CD4-positive, alpha-beta T cell treated with Interleukin-10 for 1 hour (primary cell): Measurements from ENCODE around the gene PSMD11.
A peak's percentile ranks its signal among the peaks of the same experiment; 100 is the strongest.
"Not testable (repeated sequence)": the region's sequence is repeated elsewhere in the genome, so short reads cannot be mapped to it uniquely, and the experiment has no call there.

Experiments used
- DNase-seq: peaks from one replicate; pipeline ENCODE4 v3.0.0-alpha.2; 2020

Gene PSMD11

GRCh38 chr17:32444301-32445073 lies at the start of gene PSMD11:
PSMD11 (plus strand) TSS chr17:32444510; CDS start chr17:32444524, 14 bp downstream.
- DNase-seq: peak; percentile 99

GRCh38 chr17:32396343-32396742 lies 48.0 kb upstream of the PSMD11 start:
- DNase-seq: no peak

GRCh38 chr17:32398946-32399345 lies 45.4 kb upstream of the PSMD11 start:
- no peak for DNase-seq

GRCh38 chr17:32410085-32410484 lies 34.2 kb upstream of the PSMD11 start:
- not testable (repeated sequence) for DNase-seq

- DNase-seq: no peak
Observed at GRCh38 chr17:32426894-32427293, 17.4 kb upstream of the PSMD11 start.

- DNase-seq: no peak
Observed at GRCh38 chr17:32429598-32429997, 14.7 kb upstream of the PSMD11 start.

- DNase-seq: no peak
Observed at GRCh38 chr17:32440722-32441121, 3.6 kb upstream of the PSMD11 start.

- DNase-seq: no peak
Observed at GRCh38 chr17:32441886-32442285, 2.4 kb upstream of the PSMD11 start.

GRCh38 chr17:32443827-32444300 lies 446 bp upstream of the PSMD11 start:
- no peak for DNase-seq

GRCh38 chr17:32445074-32445415 lies 735 bp downstream of the PSMD11 start:
- DNase-seq: peak; percentile 24

GRCh38 chr17:32445497-32445896 lies 1.2 kb downstream of the PSMD11 start:
- no peak for DNase-seq

GRCh38 chr17:32445971-32446370 lies 1.7 kb downstream of the PSMD11 start:
- no peak for DNase-seq

GRCh38 chr17:32446949-32447348 lies 2.6 kb downstream of the PSMD11 start:
- DNase-seq: no peak

GRCh38 chr17:32449963-32450362 lies 5.7 kb downstream of the PSMD11 start:
- no peak for DNase-seq

GRCh38 chr17:32450379-32450778 lies 6.1 kb downstream of the PSMD11 start:
- not testable (repeated sequence) for DNase-seq

- no peak for DNase-seq
Observed at GRCh38 chr17:32451879-32452278, 7.6 kb downstream of the PSMD11 start.

- DNase-seq: no peak
Observed at GRCh38 chr17:32452281-32452680, 8.0 kb downstream of the PSMD11 start.

- DNase-seq: no peak
Observed at GRCh38 chr17:32453370-32453769, 9.1 kb downstream of the PSMD11 start.

- DNase-seq: no peak
Observed at GRCh38 chr17:32458371-32458770, 14.1 kb downstream of the PSMD11 start.

- DNase-seq: no peak
Observed at GRCh38 chr17:32460054-32460453, 15.7 kb downstream of the PSMD11 start.

GRCh38 chr17:32461498-32461852 lies 17.2 kb downstream of the PSMD11 start:
- DNase-seq: no peak

GRCh38 chr17:32461853-32462617 lies 17.7 kb downstream of the PSMD11 start:
- peak; percentile 78 for DNase-seq

- no peak for DNase-seq
Observed at GRCh38 chr17:32463304-32463703, 19.0 kb downstream of the PSMD11 start.

- no peak for DNase-seq
Observed at GRCh38 chr17:32464374-32464773, 20.1 kb downstream of the PSMD11 start.
